Prostate gland (tissue), 2 donors: ENCODE results near the gene NT5C1B.

Experiments
- POLR2A ChIP-seq: fragments of 450-650 bp; IDR thresholded peaks from one replicate; pipeline ENCODE4 v1.6.1; 2016; ENCODE audit warnings: antibody characterized with exemption, mild to moderate bottlenecking
- TF ChIP-seq, protein P1 (sequence below), 4 experiments: fragments of 200-600 bp in 2 of 4; fragments of 450-650 bp in 2 of 4; sonication (generic) in 2 of 4; IDR thresholded peaks; 1 replicate in 3 of 4; 2 replicates in 1 of 4; pipeline ENCODE4 v1.5.1; 2016 to 2019; ENCODE audit warnings: antibody characterized with exemption in 4 of 4, mild to moderate bottlenecking in 2 of 4, moderate library complexity in 2 of 4

DNA sequence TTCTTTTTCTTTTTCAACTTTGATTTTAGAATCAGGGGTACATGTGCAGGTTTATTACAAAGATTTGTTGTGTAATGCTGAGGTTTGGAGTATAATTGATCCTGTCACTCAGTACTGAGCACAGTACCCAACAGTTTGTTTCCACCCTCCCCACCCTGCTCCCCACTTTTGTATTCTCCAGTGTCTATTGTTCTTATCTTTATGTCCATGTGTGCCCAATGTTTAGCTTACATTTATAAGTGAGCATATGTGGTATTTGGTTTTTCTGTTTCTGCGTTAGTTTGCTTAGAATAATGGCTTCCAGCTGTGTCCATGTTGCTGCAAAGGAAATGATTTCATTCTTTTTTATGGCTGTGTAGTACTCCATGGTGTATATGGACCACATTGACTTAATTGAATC is 72.0 kb downstream of the NT5C1B start:
- TF ChIP-seq POLR2A, result no peak
- TF ChIP-seq, protein P1, sequence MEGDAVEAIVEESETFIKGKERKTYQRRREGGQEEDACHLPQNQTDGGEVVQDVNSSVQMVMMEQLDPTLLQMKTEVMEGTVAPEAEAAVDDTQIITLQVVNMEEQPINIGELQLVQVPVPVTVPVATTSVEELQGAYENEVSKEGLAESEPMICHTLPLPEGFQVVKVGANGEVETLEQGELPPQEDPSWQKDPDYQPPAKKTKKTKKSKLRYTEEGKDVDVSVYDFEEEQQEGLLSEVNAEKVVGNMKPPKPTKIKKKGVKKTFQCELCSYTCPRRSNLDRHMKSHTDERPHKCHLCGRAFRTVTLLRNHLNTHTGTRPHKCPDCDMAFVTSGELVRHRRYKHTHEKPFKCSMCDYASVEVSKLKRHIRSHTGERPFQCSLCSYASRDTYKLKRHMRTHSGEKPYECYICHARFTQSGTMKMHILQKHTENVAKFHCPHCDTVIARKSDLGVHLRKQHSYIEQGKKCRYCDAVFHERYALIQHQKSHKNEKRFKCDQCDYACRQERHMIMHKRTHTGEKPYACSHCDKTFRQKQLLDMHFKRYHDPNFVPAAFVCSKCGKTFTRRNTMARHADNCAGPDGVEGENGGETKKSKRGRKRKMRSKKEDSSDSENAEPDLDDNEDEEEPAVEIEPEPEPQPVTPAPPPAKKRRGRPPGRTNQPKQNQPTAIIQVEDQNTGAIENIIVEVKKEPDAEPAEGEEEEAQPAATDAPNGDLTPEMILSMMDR (IDR thresholded peaks at IDR 0.05), result no peak
